ENCODE data around the gene ZNF14. TPM values are rescaled to one million over a fixed set of nuclear protein-coding genes. Genes with fewer than 3 reads are reported as not detected.
"Not testable (repeated sequence)": the region's sequence is repeated elsewhere in the genome, so short reads cannot be mapped to it uniquely, and the experiment has no call there.

ZNF14 gene
- total and polyA plus RNA-seq, 2 of the 4 experiments (the other 2 are of a cell fraction) = 1.2 to 5.4 TPM

- H3K4me3 ChIP-seq (ENCODE audit: insufficient read depth, low read depth, low read length); H2BK15ac ChIP-seq (ENCODE audit: low read depth, low read length); dilution Hi-C loops (cut with HindIII; ENCODE audit: low sequenced_read_pairs, unreplicated experiment); H3K9me1 ChIP-seq (ENCODE audit: insufficient read depth, low read length); ATAC-seq (ENCODE audit: low read depth); H3K36me3 ChIP-seq (ENCODE audit: control insufficient read depth, insufficient read depth, low read length); H4K5ac ChIP-seq (ENCODE audit: low read depth, low read length); H2BK5ac ChIP-seq (ENCODE audit: low read depth, low read length, poor library complexity, severe bottlenecking); H3K4me1 ChIP-seq (ENCODE audit: control insufficient read depth, insufficient read depth, low read length); intact Hi-C loops (cut with micrococcal nuclease); H2BK20ac ChIP-seq (ENCODE audit: low read depth, low read length); H3K9ac ChIP-seq (ENCODE audit: low read depth, low read length); H3K18ac ChIP-seq (ENCODE audit: low read depth, low read length); H2AK5ac ChIP-seq (ENCODE audit: low read depth, low read length); H3K9me3 ChIP-seq (ENCODE audit: control insufficient read depth, insufficient read depth, low read length); H3K27ac ChIP-seq (ENCODE audit: insufficient read depth, low read length); H3K4ac ChIP-seq (ENCODE audit: low read depth, low read length); H2AK9ac ChIP-seq (replicated peaks; ENCODE audit: low read depth, low read length, poor library complexity); CTCF ChIA-PET; H4K20me1 ChIP-seq (ENCODE audit: insufficient read depth, low read length); BruUV-seq (replicated peaks); H2BK120ac ChIP-seq (ENCODE audit: low read depth, low read length); H3K4me2 ChIP-seq (ENCODE audit: low read depth, low read length); H3K79me1 ChIP-seq (ENCODE audit: low read depth in 1 of 2, low read length in 2 of 2); H2AFZ ChIP-seq (replicated peaks; ENCODE audit: low read length, poor library complexity); H3K14ac ChIP-seq (replicated peaks; ENCODE audit: low read depth, low read length); DNase-seq; in situ Hi-C loops (cut with MboI; ENCODE audit: low sequenced_read_pairs); H3K27me3 ChIP-seq (ENCODE audit: control insufficient read depth, insufficient read depth, low read length); H3K56ac ChIP-seq (ENCODE audit: extremely low read depth, insufficient read depth, low read length); H4K91ac ChIP-seq (ENCODE audit: insufficient read depth, low read depth, low read length); POLR2A ChIA-PET (ENCODE audit: unreplicated experiment); H3K23ac ChIP-seq (ENCODE audit: low read depth, low read length); H4K8ac ChIP-seq (ENCODE audit: low read depth in 2 of 2, low read length in 2 of 2): not testable (repeated sequence)
- no CpG with 5 or more reads among the region's 10 CpGs for WGBS, 2 experiments (ENCODE audit: extremely low coverage in 2 of 2, insufficient read length in 1 of 2)
Observed at GRCh38 chr19:19689023-19689422, 43.9 kb downstream of the ZNF14 start.
